BLaER1 treated with 17β-estradiol and CSF1 and Interleukin-3, amounts not matched to agents 10 nM and 100 nM (cell line): Measurements from ENCODE around the gene TMEM203.

Source experiments
- H3K27ac ChIP-seq, 11 experiments: shearing (Covaris generic); formaldehyde crosslinking; 2 replicates each; pipeline ENCODE4 v1.8.1; 2022
- H3K27me3 ChIP-seq, 11 experiments: shearing (Covaris generic); formaldehyde crosslinking; 2 replicates each; pipeline ENCODE4 v1.8.1; 2022
- H3K36me3 ChIP-seq, 11 experiments: shearing (Covaris generic); formaldehyde crosslinking; 2 replicates each; pipeline ENCODE4 v1.8.1; 2022
- H3K4me1 ChIP-seq, 10 experiments: shearing (Covaris generic); formaldehyde crosslinking; 2 replicates each; pipeline ENCODE4 v1.8.1; 2022
- H3K4me2 ChIP-seq, 11 experiments: shearing (Covaris generic); formaldehyde crosslinking; 2 replicates each; pipeline ENCODE4 v1.8.1; 2022
- H3K4me3 ChIP-seq, 10 experiments: shearing (Covaris generic); formaldehyde crosslinking; 2 replicates each; pipeline ENCODE4 v1.8.1; 2022
- H3K9ac ChIP-seq, 11 experiments: shearing (Covaris generic); formaldehyde crosslinking; 2 replicates each; pipeline ENCODE4 v1.8.1; 2022
- H3K9me3 ChIP-seq, 11 experiments: shearing (Covaris generic); formaldehyde crosslinking; replicated peaks in 1 of 11; 2 replicates each; pipeline ENCODE4 v1.8.1; 2022
- H4K20me1 ChIP-seq, 11 experiments: shearing (Covaris generic); formaldehyde crosslinking; 2 replicates each; pipeline ENCODE4 v1.8.1; 2022
- Cebpa-rat ChIP-seq, 11 experiments: shearing (Covaris generic); IDR thresholded peaks; 2 replicates each; pipeline ENCODE4 v1.8.1; 2022

Gene TMEM203

GRCh38 chr9:137161558-137162486, 43.6 kb downstream of the TMEM203 start:
- Histone ChIP-seq H3K4me3 (no peak overlapping the region), H3K36me3 (peaks cover 0 to 11% (median 0%) of the 10 kb centered on the region in 11 experiments; a peak in 2 of 22 replicates), H3K9ac (no peak overlapping the region), H3K27ac (no peak overlapping the region), H3K4me1 (peaks cover 6 to 66% (median 54%) of the 10 kb centered on the region in 10 experiments), H3K9me3 (no peaks in the 10 kb centered on the region), H3K4me2 (no peak overlapping the region), H3K27me3 (peaks cover 0 to 30% (median 11%) of the 10 kb centered on the region in 11 experiments; a peak in 15 of 22 replicates), H4K20me1 (peaks cover 0 to 50% (median 21%) of the 10 kb centered on the region in 11 experiments; a peak in 15 of 22 replicates)
- TF ChIP-seq Cebpa-rat (IDR thresholded peaks at IDR 0.05) = no peak

GRCh38 chr9:137160716-137161557, 44.5 kb downstream of the TMEM203 start:
- H3K9me3 ChIP-seq = no peaks in the 10 kb centered on the region
- no peak overlapping the region for H3K27ac ChIP-seq
- TF ChIP-seq Cebpa-rat (IDR thresholded peaks at IDR 0.05) = no peak
- H4K20me1 ChIP-seq = peaks cover 0 to 41% (median 13%) of the 10 kb centered on the region in 11 experiments; a peak in 14 of 22 replicates
- no peak overlapping the region for H3K9ac ChIP-seq
- peaks cover 6 to 57% (median 45%) of the 10 kb centered on the region in 10 experiments for H3K4me1 ChIP-seq
- H3K4me3 ChIP-seq = no peak overlapping the region
- H3K27me3 ChIP-seq = peaks cover 0 to 22% (median 2%) of the 10 kb centered on the region in 11 experiments; a peak in 7 of 22 replicates
- H3K4me2 ChIP-seq = no peak overlapping the region; a peak in 1 of 22 replicates
- peaks cover 0 to 11% (median 0%) of the 10 kb centered on the region in 11 experiments; a peak in 2 of 22 replicates for H3K36me3 ChIP-seq

GRCh38 chr9:137160054-137160425, 45.4 kb downstream of the TMEM203 start:
- peak overlapping the region in 8 of 11 experiments; percentile 20 to 97 (median 93); a peak in 13 of 22 replicates for H3K4me2 ChIP-seq
- H3K27me3 ChIP-seq = peaks cover 0 to 17% (median 0%) of the 10 kb centered on the region in 11 experiments; a peak in 4 of 22 replicates
- H3K4me3 ChIP-seq = no peak overlapping the region
- peaks cover 6 to 51% (median 39%) of the 10 kb centered on the region in 10 experiments for H3K4me1 ChIP-seq
- no peaks in the 10 kb centered on the region for H3K9me3 ChIP-seq
- H3K36me3 ChIP-seq = peaks cover 0 to 11% (median 0%) of the 10 kb centered on the region in 11 experiments; a peak in 2 of 22 replicates
- no peak for TF ChIP-seq Cebpa-rat (IDR thresholded peaks at IDR 0.05)
- no peak overlapping the region for H3K9ac ChIP-seq
- peaks cover 0 to 34% (median 6%) of the 10 kb centered on the region in 11 experiments; a peak in 8 of 22 replicates for H4K20me1 ChIP-seq
- no peak overlapping the region for H3K27ac ChIP-seq

GRCh38 chr9:137159105-137160053, 46.1 kb downstream of the TMEM203 start:
- Histone ChIP-seq H4K20me1 (peaks cover 0 to 38% (median 6%) of the 10 kb centered on the region in 11 experiments; a peak in 8 of 22 replicates), H3K27me3 (peaks cover 0 to 17% (median 0%) of the 10 kb centered on the region in 11 experiments; a peak in 4 of 22 replicates), H3K4me2 (peak overlapping the region; percentile 60 to 97 (median 88)), H3K27ac (0 out of 22 replicates have a peak overlapping the region, but pooled peaks of 1 of the 11 experiments have one; percentile 21), H3K36me3 (peaks cover 0 to 7% (median 0%) of the 10 kb centered on the region in 11 experiments; a peak in 2 of 22 replicates), H3K9ac (peak overlapping the region in 4 of 11 experiments; percentile 35 to 56 (median 40); a peak in 7 of 22 replicates), H3K4me1 (peaks cover 6 to 45% (median 34%) of the 10 kb centered on the region in 10 experiments), H3K4me3 (no peak overlapping the region), H3K9me3 (no peaks in the 10 kb centered on the region)
- no peak for TF ChIP-seq Cebpa-rat (IDR thresholded peaks at IDR 0.05)

GRCh38 chr9:137158625-137159024, 46.8 kb downstream of the TMEM203 start:
- Histone ChIP-seq H3K4me2 (peak overlapping the region; percentile 60 to 97 (median 88)), H3K36me3 (0 out of 22 replicates have a peak, but pooled peaks cover 0 to 2% (median 0%) of the 10 kb centered on the region in 11 experiments), H3K27me3 (peaks cover 0 to 17% (median 0%) of the 10 kb centered on the region in 11 experiments; a peak in 4 of 22 replicates), H3K4me3 (peak overlapping the region in 1 of 10 experiments; percentile 32; a peak in 1 of 20 replicates), H3K27ac (0 out of 22 replicates have a peak overlapping the region, but pooled peaks of 1 of the 11 experiments have one; percentile 21), H4K20me1 (peaks cover 0 to 32% (median 6%) of the 10 kb centered on the region in 11 experiments; a peak in 7 of 22 replicates), H3K4me1 (peaks cover 6 to 39% (median 31%) of the 10 kb centered on the region in 10 experiments), H3K9me3 (no peaks in the 10 kb centered on the region), H3K9ac (peak overlapping the region in 5 of 11 experiments; percentile 22 to 56 (median 40); a peak in 7 of 22 replicates)
- TF ChIP-seq Cebpa-rat (IDR thresholded peaks at IDR 0.05) = no peak

GRCh38 chr9:137157618-137158415, 47.6 kb downstream of the TMEM203 start:
- Histone ChIP-seq H3K4me1 (peaks cover 6 to 39% (median 31%) of the 10 kb centered on the region in 10 experiments), H3K4me2 (peak overlapping the region in 10 of 11 experiments; percentile 70 to 97 (median 90); a peak in 17 of 22 replicates), H3K27me3 (peaks cover 0 to 17% (median 0%) of the 10 kb centered on the region in 11 experiments; a peak in 4 of 22 replicates), H3K27ac (no peak overlapping the region), H3K9ac (peak overlapping the region in 1 of 11 experiments; percentile 24; a peak in 1 of 22 replicates), H3K36me3 (no peaks in the 10 kb centered on the region), H3K4me3 (no peak overlapping the region), H3K9me3 (no peaks in the 10 kb centered on the region), H4K20me1 (peaks cover 0 to 31% (median 6%) of the 10 kb centered on the region in 11 experiments; a peak in 6 of 22 replicates)
- TF ChIP-seq Cebpa-rat (IDR thresholded peaks at IDR 0.05) = no peak
